A673 (cell line): ENCODE results near the gene FITM1. TPM values are rescaled to one million over a fixed set of nuclear protein-coding genes. Genes with fewer than 3 reads are reported as not detected.

ENCODE experiments used
- BruUV-seq: library from RNA; stranded (reverse); fragments of 400-500 nt; replicated peaks from 2 replicates; lab custom pipeline; 2021; lab: Mats Ljungman, UMichigan
- CTCF ChIA-PET: fragments of 300-600 bp; sonication (Branson Sonifier 250); formaldehyde crosslinking; loops from one replicate; lab custom pipeline; 2022; ENCODE audit warnings: antibody characterized with exemption; lab: Charles Lee
- POLR2A ChIA-PET: fragments of 300-600 bp; sonication (Branson Sonifier 250); formaldehyde crosslinking; loops from one replicate; lab custom pipeline; 2022; ENCODE audit warnings: antibody characterized with exemption; ENCODE audit not compliant: low non-redundant PET; lab: Charles Lee
- DNase-seq: peaks from one replicate; pipeline ENCODE4 v3.0.0-alpha.2; 2015; ENCODE audit warnings: low spot score
- H3K27ac ChIP-seq: fragments of 200-600 bp; sonication (generic); 2 replicates; pipeline ENCODE4 v1.5.1; 2016; ENCODE audit warnings: mixed run types, low read depth, mild to moderate bottlenecking, mixed read lengths, antibody characterized with exemption, low read length; ENCODE audit not compliant: poor library complexity, severe bottlenecking
- H3K27me3 ChIP-seq: fragments of 200-600 bp; sonication (generic); replicated peaks from 2 replicates; pipeline ENCODE4 v1.6.1; 2017; ENCODE audit warnings: mixed run types, low read depth, mild to moderate bottlenecking, mixed read lengths, antibody characterized with exemption, low read length; ENCODE audit not compliant: insufficient read depth, poor library complexity
- H3K36me3 ChIP-seq: fragments of 200-600 bp; sonication (generic); 2 replicates; pipeline ENCODE4 v1.6.1; 2016; ENCODE audit warnings: mixed run types, mild to moderate bottlenecking, mixed read lengths, antibody characterized with exemption, low read length; ENCODE audit not compliant: insufficient read depth, poor library complexity, severe bottlenecking
- H3K4me1 ChIP-seq: fragments of 200-600 bp; sonication (generic); 2 replicates; pipeline ENCODE4 v1.6.1; 2017; ENCODE audit warnings: mixed run types, mild to moderate bottlenecking, mixed read lengths, antibody characterized with exemption, low read length; ENCODE audit not compliant: insufficient read depth, poor library complexity, severe bottlenecking
- H3K4me3 ChIP-seq: fragments of 200-600 bp; sonication (generic); 2 replicates; pipeline ENCODE4 v1.5.1; 2016; ENCODE audit warnings: low read depth, mixed run types, mild to moderate bottlenecking, mixed read lengths, low read length; ENCODE audit not compliant: poor library complexity, severe bottlenecking
- H3K9me3 ChIP-seq: fragments of 200-600 bp; sonication (generic); 2 replicates; pipeline ENCODE4 v1.6.1; 2016; ENCODE audit warnings: mixed run types, low read depth, mild to moderate bottlenecking, mixed read lengths, antibody characterized with exemption, low read length; ENCODE audit not compliant: poor library complexity, severe bottlenecking
- EZH2 ChIP-seq: fragments of 200-600 bp; sonication (generic); IDR thresholded peaks from 2 replicates; pipeline ENCODE4 v1.6.1; 2017; ENCODE audit warnings: borderline replicate concordance, low read depth, mild to moderate bottlenecking, mixed read lengths, antibody characterized with exemption, low read length; ENCODE audit not compliant: poor library complexity, severe bottlenecking
- intact Hi-C: fragments of 100-400 bp; cut with micrococcal nuclease; formaldehyde crosslinking; loops from one replicate; pipeline ENCODE4 v1.10.0; 2022; ENCODE audit not compliant: unreplicated experiment
- total RNA-seq: library from RNA; stranded (reverse); gene quantifications from 2 replicates; pipeline ENCODE4 v1.2.3, GENCODE V29; 2021
- TF ChIP-seq, protein P1 (sequence below): fragments of 300-800, 200-600 bp; sonication (generic); conservative IDR thresholded peaks from 2 replicates; pipeline ENCODE4 v1.5.1; 2017; ENCODE audit warnings: low read depth, mild to moderate bottlenecking, antibody characterized with exemption, low read length, moderate library complexity, mixed read lengths

The FITM1 gene
- total RNA-seq, 1 experiment from 2014 or later: not detected

DNA sequence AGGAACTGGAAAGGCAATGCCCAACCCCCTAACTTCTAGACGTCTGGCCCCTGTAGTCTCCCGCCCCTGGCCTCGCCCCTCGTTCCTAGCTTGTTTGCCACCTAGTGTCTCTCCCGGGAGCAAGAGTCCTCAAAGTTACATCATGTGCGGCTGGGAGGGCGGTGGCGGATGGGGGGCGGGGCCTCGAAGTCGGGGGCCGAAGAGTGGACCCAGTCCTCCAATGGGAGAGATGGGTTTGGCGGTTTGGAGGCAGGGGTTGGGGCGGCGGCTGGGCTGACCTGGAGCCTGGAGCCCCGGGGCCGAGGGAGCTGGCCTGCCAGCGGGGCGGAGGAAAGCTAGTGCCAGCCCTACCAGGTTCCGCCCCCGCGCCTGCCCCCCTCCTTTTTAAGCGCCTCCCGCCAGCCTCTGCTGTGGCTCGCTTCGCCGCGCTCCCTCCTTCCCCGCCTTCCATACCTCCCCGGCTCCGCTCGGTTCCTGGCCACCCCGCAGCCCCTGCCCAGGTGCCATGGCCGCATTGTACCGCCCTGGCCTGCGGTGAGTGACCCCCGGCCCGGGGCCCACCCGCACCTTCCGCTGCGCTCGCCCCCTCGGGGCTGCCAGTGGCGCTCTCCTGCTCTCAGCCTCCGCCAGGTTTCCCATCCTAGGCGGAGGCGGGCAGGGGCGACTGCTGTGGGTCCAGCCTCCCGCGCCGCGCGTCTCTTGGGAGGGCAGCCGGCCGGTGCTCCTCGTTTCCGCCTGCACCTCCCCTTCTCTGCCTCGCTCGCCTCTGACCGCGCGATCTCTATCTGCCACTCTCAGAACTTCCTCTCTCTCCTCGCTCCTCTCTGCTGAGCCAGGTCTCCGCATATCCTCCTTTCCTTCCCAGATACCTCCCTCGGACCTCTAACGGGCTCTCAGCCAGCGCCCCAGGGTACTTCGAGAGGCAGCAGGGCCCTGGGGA is 36.3 kb upstream of the FITM1 start, which contains the start of gene PCK2:
TSS of gene PCK2 (plus strand) at position 411 of the 940 bp plus-strand sequence. CDS start at position 506, 95 bp downstream.
- intact Hi-C loops: no loop called here
- peak within 1 kb of the TSS; percentile 94 for H3K27ac ChIP-seq
- H3K36me3 ChIP-seq: peaks cover 11% of the 10 kb centered on the region
- TSS peak; percentile 61 for BruUV-seq
- H3K27me3 ChIP-seq: no peaks in the 10 kb centered on the region
- TF ChIP-seq, protein P1, sequence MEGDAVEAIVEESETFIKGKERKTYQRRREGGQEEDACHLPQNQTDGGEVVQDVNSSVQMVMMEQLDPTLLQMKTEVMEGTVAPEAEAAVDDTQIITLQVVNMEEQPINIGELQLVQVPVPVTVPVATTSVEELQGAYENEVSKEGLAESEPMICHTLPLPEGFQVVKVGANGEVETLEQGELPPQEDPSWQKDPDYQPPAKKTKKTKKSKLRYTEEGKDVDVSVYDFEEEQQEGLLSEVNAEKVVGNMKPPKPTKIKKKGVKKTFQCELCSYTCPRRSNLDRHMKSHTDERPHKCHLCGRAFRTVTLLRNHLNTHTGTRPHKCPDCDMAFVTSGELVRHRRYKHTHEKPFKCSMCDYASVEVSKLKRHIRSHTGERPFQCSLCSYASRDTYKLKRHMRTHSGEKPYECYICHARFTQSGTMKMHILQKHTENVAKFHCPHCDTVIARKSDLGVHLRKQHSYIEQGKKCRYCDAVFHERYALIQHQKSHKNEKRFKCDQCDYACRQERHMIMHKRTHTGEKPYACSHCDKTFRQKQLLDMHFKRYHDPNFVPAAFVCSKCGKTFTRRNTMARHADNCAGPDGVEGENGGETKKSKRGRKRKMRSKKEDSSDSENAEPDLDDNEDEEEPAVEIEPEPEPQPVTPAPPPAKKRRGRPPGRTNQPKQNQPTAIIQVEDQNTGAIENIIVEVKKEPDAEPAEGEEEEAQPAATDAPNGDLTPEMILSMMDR: 0 out of 2 replicates have a peak, but pooled peaks have one; percentile 9
- TF ChIP-seq EZH2: no peak
- no peaks in the 10 kb centered on the region for H3K9me3 ChIP-seq
- H3K4me3 ChIP-seq: peak within 1 kb of the TSS; percentile 78
- peak; percentile 94 for DNase-seq
- ChIA-PET POLR2A (interaction anchor here (0.6 to 2.2 kb wide), 11 partner anchors 8 to 206 kb away, joined by 3 to 13 read pairs (median 4); partner anchors contain the start of genes DCAF11, EMC9, IRF9 and NOP9), CTCF (interaction anchor here (0.5 to 0.7 kb wide), 6 partner anchors 14 to 720 kb away, joined by 3 to 11 read pairs (median 3); partner anchors contain the start of genes RABGGTA and RIPK3)
- H3K4me1 ChIP-seq: peaks cover 12% of the 10 kb centered on the region

DNA sequence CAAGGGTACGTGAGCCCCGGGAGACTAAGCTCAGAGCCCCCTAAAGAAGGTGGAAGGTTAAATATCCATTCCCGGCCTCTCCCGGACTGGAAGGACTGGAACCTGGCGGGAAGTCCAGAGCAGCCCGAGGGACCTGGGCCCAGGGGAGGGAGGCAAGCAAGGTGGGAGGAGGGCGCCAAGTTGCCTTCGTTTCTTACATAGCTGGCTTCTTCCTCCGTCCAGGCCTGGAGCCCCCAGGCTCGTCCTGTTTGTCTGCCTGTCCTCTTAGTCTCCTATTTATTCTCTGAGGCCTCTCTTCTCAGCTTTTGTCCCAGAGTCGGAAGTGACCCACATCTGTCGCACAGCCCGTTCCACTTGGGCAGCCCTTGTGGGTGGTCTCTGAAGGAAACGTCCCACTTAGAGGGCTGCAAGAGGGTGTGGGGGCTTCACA is 35.6 kb upstream of the FITM1 start:
- H3K9me3 ChIP-seq: no peaks in the 10 kb centered on the region

More for the DNA sequence above, 35.6 kb upstream of the FITM1 start:
- Histone ChIP-seq H3K27ac (peak overlapping the region; percentile 94), H3K4me3 (peak overlapping the region; percentile 78), H3K36me3 (peaks cover 12% of the 10 kb centered on the region), H3K4me1 (peaks cover 12% of the 10 kb centered on the region), H3K27me3 (no peaks in the 10 kb centered on the region)
- ChIA-PET CTCF (no interaction called here), POLR2A (interaction anchor here (1.0 to 2.2 kb wide), 2 partner anchors 20 to 148 kb away, joined by 3 to 13 read pairs; partner anchors contain the start of genes DCAF11, NRL and TINF2)
- no peak for DNase-seq
- no TSS peak for BruUV-seq
- TF ChIP-seq EZH2: no peak
- TF ChIP-seq, protein P1: no peak
- intact Hi-C loops: no loop called here
